Fibroblast of lung (primary cell): ENCODE measurements around the gene ERAP2.

Source experiments
- EZH2 ChIP-seq: IDR thresholded peaks from 2 replicates; pipeline ENCODE4 v1.5.1; 2012; ENCODE audit warnings: low read length, control low read depth, mild to moderate bottlenecking; ENCODE audit errors: missing control alignments
- TF ChIP-seq, protein P1 (sequence below), 2 donors: IDR thresholded peaks in 1 of 2; conservative IDR thresholded peaks in 1 of 2; 1 replicate in 1 of 2; 2 replicates in 1 of 2; pipeline ENCODE4 v1.5.1; 2011 to 2012; ENCODE audit warnings: low read length in 2 of 2, control low read depth in 1 of 2, inconsistent platforms in 1 of 2, low read depth in 1 of 2, mild to moderate bottlenecking in 1 of 2

DNA sequence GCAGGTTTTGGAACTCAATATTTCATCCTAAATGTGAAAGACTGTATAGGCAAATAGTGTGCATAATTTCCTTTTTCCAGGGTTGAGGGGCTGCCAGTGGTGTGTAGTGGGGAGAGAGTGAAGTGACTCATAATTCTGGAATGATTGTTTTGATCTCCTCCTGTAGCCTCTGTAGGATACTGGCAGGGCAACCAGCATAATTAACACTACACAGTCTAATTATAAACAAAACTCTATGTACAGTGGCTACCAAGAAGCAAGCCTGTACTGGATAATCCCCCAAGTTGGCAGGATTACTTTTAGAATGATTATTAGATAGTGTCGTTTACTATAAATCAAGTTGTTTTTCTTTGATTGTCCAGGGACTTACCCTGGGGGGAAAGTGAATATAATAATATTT is 91.8 kb downstream of the ERAP2 start:
- TF ChIP-seq, protein P1, sequence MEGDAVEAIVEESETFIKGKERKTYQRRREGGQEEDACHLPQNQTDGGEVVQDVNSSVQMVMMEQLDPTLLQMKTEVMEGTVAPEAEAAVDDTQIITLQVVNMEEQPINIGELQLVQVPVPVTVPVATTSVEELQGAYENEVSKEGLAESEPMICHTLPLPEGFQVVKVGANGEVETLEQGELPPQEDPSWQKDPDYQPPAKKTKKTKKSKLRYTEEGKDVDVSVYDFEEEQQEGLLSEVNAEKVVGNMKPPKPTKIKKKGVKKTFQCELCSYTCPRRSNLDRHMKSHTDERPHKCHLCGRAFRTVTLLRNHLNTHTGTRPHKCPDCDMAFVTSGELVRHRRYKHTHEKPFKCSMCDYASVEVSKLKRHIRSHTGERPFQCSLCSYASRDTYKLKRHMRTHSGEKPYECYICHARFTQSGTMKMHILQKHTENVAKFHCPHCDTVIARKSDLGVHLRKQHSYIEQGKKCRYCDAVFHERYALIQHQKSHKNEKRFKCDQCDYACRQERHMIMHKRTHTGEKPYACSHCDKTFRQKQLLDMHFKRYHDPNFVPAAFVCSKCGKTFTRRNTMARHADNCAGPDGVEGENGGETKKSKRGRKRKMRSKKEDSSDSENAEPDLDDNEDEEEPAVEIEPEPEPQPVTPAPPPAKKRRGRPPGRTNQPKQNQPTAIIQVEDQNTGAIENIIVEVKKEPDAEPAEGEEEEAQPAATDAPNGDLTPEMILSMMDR (conservative IDR thresholded peaks at IDR 0.05 in 1 of 2, IDR thresholded peaks at IDR 0.05 in 1 of 2; ENCODE audit: low read depth in 1 of 2, low read length in 2 of 2): no peak
- TF ChIP-seq EZH2: no peak
